GM15510 (cell line): Measurements from ENCODE around the gene RRAD.

ENCODE experiments used
- POLR2A ChIP-seq: IDR thresholded peaks from 3 replicates; pipeline ENCODE4 v1.6.1; 2011; ENCODE audit warnings: borderline replicate concordance; ENCODE audit not compliant: insufficient read length; ENCODE audit errors: extremely low read depth

RRAD gene

GRCh38 chr16:66923247-66923731 is 2.0 kb downstream of the RRAD start:
- TF ChIP-seq POLR2A = no peak

DNA sequence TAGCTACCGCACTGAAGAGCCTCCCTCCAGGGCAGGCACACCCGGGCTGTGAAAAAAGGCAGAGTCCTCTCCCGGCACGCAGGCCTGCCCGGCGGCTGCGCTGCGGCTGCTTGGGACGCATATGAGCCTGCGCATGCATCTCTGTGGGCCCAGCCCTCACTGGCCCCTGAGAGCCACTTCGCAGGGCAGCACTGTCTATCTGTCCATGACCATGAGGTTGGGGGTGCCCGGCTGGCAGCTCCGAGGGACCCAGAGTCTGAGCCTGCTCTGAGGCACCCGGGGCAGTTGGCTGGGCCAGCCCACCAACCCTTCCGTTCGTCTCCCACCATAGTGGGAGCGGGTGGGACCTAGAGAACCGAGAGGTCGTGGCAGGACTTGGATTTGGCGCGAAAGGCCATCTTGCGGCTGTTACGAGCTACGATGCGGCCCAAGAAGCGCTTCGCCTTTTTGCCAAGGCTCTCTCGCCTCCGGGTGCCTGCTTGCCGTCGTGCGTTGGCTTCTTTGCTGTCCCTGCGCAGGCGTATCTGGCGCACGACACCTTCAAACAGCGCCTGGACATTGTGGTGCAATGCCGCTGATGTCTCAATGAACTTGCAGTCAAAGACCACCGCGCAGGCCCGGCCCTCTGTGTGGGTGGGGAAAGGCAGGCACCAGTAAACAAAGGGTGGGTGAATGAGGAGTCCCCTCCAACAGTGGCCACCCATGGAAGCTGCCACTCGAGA is 3.4 kb downstream of the RRAD start:
- TF ChIP-seq POLR2A = no peak

- no peak for TF ChIP-seq POLR2A
Measured at GRCh38 chr16:66920924-66921680, 4.2 kb downstream of the RRAD start.

DNA sequence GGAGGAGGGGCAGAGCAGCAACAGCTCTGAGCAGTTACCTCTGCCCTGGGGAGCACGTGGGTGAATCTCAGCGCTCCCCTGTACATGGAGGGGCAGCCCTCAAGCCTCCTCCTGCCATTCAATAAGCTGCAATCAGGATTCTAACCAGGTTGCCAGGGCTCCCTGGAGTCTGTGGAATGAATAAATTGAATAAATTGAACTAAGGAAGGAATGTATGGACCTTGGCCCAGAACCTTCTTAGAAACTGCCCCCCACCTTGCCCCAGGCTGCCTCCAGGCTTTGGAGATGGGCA is 5.1 kb downstream of the RRAD start:
- no peak for TF ChIP-seq POLR2A

DNA sequence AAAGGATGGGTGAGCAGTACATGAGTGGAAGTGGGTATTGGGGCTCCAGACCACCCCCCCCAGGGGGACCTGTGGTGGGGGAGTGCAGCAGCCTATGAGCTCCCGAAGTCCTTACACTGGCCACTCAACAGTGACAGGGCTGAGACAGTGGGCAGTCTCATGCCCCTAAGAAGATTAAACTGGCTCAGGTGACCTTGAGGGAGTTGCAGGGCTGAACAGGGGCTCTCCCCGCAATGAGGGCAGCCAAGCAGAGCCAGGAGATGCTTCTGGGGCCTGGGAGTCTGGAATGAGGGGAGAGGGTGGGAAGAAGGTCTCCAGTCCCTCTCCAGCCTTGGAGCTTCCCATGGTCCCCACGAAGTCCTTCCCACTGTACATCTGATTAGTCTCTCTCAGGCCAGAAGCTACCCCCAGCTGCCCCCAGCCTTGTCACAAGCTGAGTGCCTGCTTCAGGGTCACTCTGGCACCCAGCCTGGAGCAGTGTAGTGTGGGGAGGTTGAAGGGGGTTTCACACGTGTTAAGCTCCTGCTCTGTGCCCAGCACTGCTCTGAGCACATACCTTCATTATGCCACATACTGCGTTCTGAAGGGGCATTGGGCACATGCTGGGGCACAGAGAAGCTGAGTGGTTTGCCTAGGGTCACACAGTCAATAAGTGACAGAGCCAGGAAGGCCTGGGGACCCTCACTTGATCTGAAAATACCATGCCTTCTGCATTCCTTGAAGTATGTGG is 5.6 kb downstream of the RRAD start:
- TF ChIP-seq POLR2A = no peak

GRCh38 chr16:66918803-66919568 is 6.3 kb downstream of the RRAD start, which contains the start of gene CDH16:
TSS of gene CDH16 (minus strand) at chr16:66918885. CDS start at chr16:66918065, 820 bp downstream.
- TF ChIP-seq POLR2A = no peak

GRCh38 chr16:66918355-66918754 is 7.0 kb downstream of the RRAD start:
- TF ChIP-seq POLR2A = no peak

- no peak for TF ChIP-seq POLR2A
Measured at GRCh38 chr16:66917741-66918140, 7.6 kb downstream of the RRAD start.

GRCh38 chr16:66916518-66916917 is 8.8 kb downstream of the RRAD start:
- TF ChIP-seq POLR2A = no peak

DNA sequence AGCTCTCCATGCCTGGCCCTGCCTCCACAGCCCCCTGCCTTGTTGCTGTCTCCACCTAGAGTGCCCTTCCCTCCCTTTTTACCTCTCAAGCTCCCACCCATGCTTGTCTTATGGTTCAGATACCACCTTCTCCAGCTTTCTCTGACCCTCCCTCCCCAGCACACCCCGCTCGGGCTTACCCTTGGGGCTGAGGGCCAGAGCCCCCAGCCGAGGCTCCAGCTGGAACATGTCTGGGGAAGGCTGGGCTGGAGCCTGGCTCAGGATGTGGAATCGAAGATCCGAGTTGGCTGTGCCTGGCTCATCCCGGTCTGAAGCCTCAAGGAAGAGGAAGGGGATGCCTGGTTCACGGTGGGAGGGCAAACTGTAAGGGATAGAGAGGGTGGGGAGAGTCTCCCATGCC is 10.3 kb downstream of the RRAD start:
- TF ChIP-seq POLR2A = no peak

DNA sequence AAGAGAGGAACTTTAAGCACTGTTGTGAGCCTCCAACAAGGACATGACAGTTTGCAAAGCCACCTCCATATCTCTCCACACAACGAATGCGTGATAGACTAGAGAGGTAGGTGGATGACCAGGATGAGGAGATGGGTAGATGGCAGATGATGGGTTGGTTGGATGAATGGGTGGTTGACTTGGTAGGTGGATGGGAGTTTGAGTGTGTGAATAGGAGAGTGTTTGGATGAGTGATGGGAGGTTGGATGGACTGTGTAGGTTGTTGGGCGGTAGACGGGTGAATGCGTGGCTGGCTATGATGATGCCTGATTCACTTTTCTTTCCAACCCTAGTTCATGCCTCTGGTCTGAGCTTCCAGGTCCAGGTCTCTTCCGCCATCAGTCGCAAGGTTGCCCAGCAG is 10.8 kb downstream of the RRAD start:
- TF ChIP-seq POLR2A = no peak

GRCh38 chr16:66913711-66914110 is 11.6 kb downstream of the RRAD start:
- TF ChIP-seq POLR2A = no peak

GRCh38 chr16:66913081-66913480 is 12.3 kb downstream of the RRAD start:
- TF ChIP-seq POLR2A = no peak

DNA sequence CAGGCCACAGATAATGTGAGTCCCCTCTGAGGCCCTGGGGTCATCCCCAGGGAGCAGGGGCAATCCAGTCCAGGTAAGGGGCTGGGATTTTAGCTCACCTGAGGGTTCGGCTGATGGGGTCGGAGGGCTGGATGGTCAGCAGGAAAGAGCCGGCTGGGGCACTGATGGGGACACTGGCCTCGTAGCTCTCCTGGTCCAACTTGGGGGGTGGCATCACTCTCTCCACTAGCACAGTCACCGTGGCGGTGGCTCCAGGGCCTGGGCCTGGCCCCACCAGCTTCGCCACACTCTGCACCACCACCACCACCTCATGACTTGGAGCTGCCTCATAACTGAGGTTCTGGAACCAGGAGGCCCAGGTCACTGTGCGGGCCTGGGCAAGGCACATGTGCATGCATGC is 13.5 kb downstream of the RRAD start:
- no peak for TF ChIP-seq POLR2A

DNA sequence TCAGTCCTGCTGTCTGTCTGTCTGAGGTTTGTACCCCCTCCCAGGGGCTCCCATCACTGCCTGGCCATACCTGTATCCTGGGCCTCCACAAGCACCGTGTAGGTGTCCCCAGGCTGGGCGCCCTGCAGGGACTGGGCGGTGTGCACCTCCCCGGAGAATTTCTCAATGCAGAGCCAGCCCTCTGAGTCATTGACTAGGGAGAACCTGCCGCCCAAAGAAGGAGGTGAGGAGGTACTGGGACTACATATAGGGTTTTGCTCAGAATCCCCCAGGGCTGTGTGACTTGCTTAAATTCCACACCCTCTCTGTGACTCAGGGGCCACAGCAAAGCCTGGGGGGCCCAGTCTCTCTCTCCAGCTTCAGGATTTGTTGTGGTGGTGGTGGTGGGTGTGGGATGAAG is 14.2 kb downstream of the RRAD start:
- TF ChIP-seq POLR2A = no peak

- no peak for TF ChIP-seq POLR2A
Measured at GRCh38 chr16:66910175-66910940, 15.0 kb downstream of the RRAD start.
